ENCODE data around the gene CTXND1.
"Not testable (repeated sequence)": the region's sequence is repeated elsewhere in the genome, so short reads cannot be mapped to it uniquely, and the experiment has no call there.

Gene CTXND1

GRCh38 chr15:80252121-80252518 lies at the start of gene CTXND1:
TSS of gene CTXND1 (minus strand) at chr15:80252213. CDS start at chr15:80201949, 50,264 bp downstream.
- DNase-seq = peak; percentile 3

- no peak for DNase-seq
These were observed 49.5 kb upstream of the CTXND1 start for GRCh38 chr15:80301472-80301871.

GRCh38 chr15:80295777-80296176 lies 43.8 kb upstream of the CTXND1 start:
- DNase-seq = not testable (repeated sequence)

GRCh38 chr15:80292079-80292478 lies 40.1 kb upstream of the CTXND1 start:
- no peak for DNase-seq

GRCh38 chr15:80290891-80291290 lies 38.9 kb upstream of the CTXND1 start:
- DNase-seq = not testable (repeated sequence)

GRCh38 chr15:80289528-80290495 lies 37.8 kb upstream of the CTXND1 start:
- DNase-seq = no peak

- DNase-seq = no peak
These were observed 36.1 kb upstream of the CTXND1 start for GRCh38 chr15:80288131-80288530.

GRCh38 chr15:80286055-80286454 lies 34.0 kb upstream of the CTXND1 start:
- no peak for DNase-seq

GRCh38 chr15:80285379-80285778 lies 33.4 kb upstream of the CTXND1 start:
- DNase-seq = no peak

GRCh38 chr15:80283531-80283930 lies 31.5 kb upstream of the CTXND1 start:
- DNase-seq = no peak

- DNase-seq = no peak
These were observed 25.1 kb upstream of the CTXND1 start for GRCh38 chr15:80277147-80277546.

- DNase-seq = peak; percentile 31
These were observed 23.9 kb upstream of the CTXND1 start for GRCh38 chr15:80275961-80276360.

GRCh38 chr15:80274996-80275395 lies 23.0 kb upstream of the CTXND1 start:
- no peak for DNase-seq

- DNase-seq = no peak
These were observed 22.5 kb upstream of the CTXND1 start for GRCh38 chr15:80274554-80274953.

GRCh38 chr15:80272987-80273386 lies 21.0 kb upstream of the CTXND1 start:
- DNase-seq = no peak

GRCh38 chr15:80270472-80270871 lies 18.5 kb upstream of the CTXND1 start:
- no peak for DNase-seq

- DNase-seq = no peak
These were observed 16.1 kb upstream of the CTXND1 start for GRCh38 chr15:80268101-80268500.

- DNase-seq = no peak
These were observed 15.6 kb upstream of the CTXND1 start for GRCh38 chr15:80267658-80268057.

- DNase-seq = no peak
These were observed 14.7 kb upstream of the CTXND1 start for GRCh38 chr15:80266745-80267144.

GRCh38 chr15:80266113-80266512 lies 14.1 kb upstream of the CTXND1 start:
- DNase-seq = no peak

- no peak for DNase-seq
These were observed 13.0 kb upstream of the CTXND1 start for GRCh38 chr15:80265021-80265420.

GRCh38 chr15:80264031-80264430 lies 12.0 kb upstream of the CTXND1 start:
- no peak for DNase-seq

- no peak for DNase-seq
These were observed 8.5 kb upstream of the CTXND1 start for GRCh38 chr15:80260551-80260950.

GRCh38 chr15:80259942-80260510 lies 8.0 kb upstream of the CTXND1 start:
- DNase-seq = no peak
